CD4-positive, alpha-beta T cell (primary cell): ENCODE results near the gene HELZ2. TPM values are rescaled to one million over a fixed set of nuclear protein-coding genes. Genes with fewer than 3 reads are reported as not detected.

ENCODE experiments used
- ATAC-seq: fragments of 200-7000 bp; cut with Tn5 transposase; one replicate; pipeline ENCODE4 v1.10.0; 2022; ENCODE audit warnings: mild to moderate bottlenecking; ENCODE audit not compliant: poor library complexity
- CTCF ChIA-PET: fragments of 350-600 bp; sonication (Branson Sonifier 250); formaldehyde crosslinking; loops from one replicate; lab custom pipeline; 2021; ENCODE audit warnings: antibody characterized with exemption, inconsistent platforms; lab: Charles Lee
- POLR2A ChIA-PET: fragments of 350-600 bp; sonication (Branson Sonifier 250); formaldehyde crosslinking; loops from one replicate; lab custom pipeline; 2021; ENCODE audit warnings: antibody characterized with exemption, inconsistent platforms; lab: Charles Lee
- DNase-seq, 14 experiments: peaks; one replicate each; pipeline ENCODE4 v3.0.0-alpha.2; 2013 to 2020; ENCODE audit warnings: mixed read lengths in 2 of 14
- H3K27ac ChIP-seq, 2 donors: one replicate each; pipeline versions ENCODE4 v1.5.1 to v1.7.0; 2013; ENCODE audit warnings: low read length in 2 of 2, low read depth in 1 of 2, mild to moderate bottlenecking in 1 of 2
- H3K27me3 ChIP-seq, 2 experiments: 1 replicate in 1 of 2; 2 replicates in 1 of 2; pipeline versions ENCODE4 v1.6.1 to v1.7.0; 2013; ENCODE audit warnings: low read length in 2 of 2, control low read depth in 1 of 2, mild to moderate bottlenecking in 1 of 2, moderate library complexity in 1 of 2; ENCODE audit not compliant: insufficient read depth in 2 of 2, control insufficient read depth in 1 of 2
- H3K36me3 ChIP-seq: one replicate; pipeline ENCODE4 v1.6.1; 2013; ENCODE audit warnings: low read length, control low read depth; ENCODE audit not compliant: insufficient read depth
- H3K4me1 ChIP-seq: one replicate; pipeline ENCODE4 v1.6.1; 2013; ENCODE audit warnings: low read length, control low read depth; ENCODE audit not compliant: insufficient read depth
- H3K4me3 ChIP-seq: one replicate; pipeline ENCODE4 v1.5.1; 2013; ENCODE audit warnings: mild to moderate bottlenecking, low read length, moderate library complexity
- H3K9me3 ChIP-seq, 2 experiments: 1 replicate in 1 of 2; 2 replicates in 1 of 2; pipeline versions ENCODE4 v1.6.1 to v1.7.0; 2013; ENCODE audit warnings: low read length in 2 of 2, mild to moderate bottlenecking in 2 of 2, control low read depth in 1 of 2, moderate library complexity in 1 of 2; ENCODE audit not compliant: control insufficient read depth in 1 of 2, insufficient read depth in 1 of 2
- H3K27ac Mint-ChIP-seq: one replicate; pipeline ENCODE4 v1.8.0; 2020; ENCODE audit warnings: mixed read lengths
- H3K27me3 Mint-ChIP-seq: one replicate; pipeline ENCODE4 v1.8.0; 2021; ENCODE audit warnings: mixed read lengths
- H3K36me3 Mint-ChIP-seq: one replicate; pipeline ENCODE4 v1.8.0; 2021; ENCODE audit warnings: low read depth, mixed read lengths
- H3K4me1 Mint-ChIP-seq: one replicate; pipeline ENCODE4 v1.8.0; 2021; ENCODE audit warnings: low read depth, mixed read lengths
- H3K4me3 Mint-ChIP-seq: one replicate; pipeline ENCODE4 v1.8.0; 2020; ENCODE audit warnings: mild to moderate bottlenecking, mixed read lengths
- H3K9me3 Mint-ChIP-seq: one replicate; pipeline ENCODE4 v1.8.0; 2020; ENCODE audit warnings: mixed read lengths
- intact Hi-C, 2 experiments: fragments of 100-400 bp; cut with DNase I in 1 of 2; cut with micrococcal nuclease in 1 of 2; formaldehyde crosslinking; loops; one replicate each; pipeline versions ENCODE4 v1.15.1 to v1.9.0; 2023 to 2025; cut with DNase I, micrococcal nuclease
- total RNA-seq, 174 experiments: library from RNA in 2 of 174; stranded (reverse) in 2 of 174; gene quantifications; one replicate each; pipeline ENCODE4 v1.2.3 and lab custom pipeline; 2021 to 2026
- TF ChIP-seq, protein P1 (sequence below): fragments of 200-600 bp; IDR thresholded peaks from one replicate; pipeline ENCODE4 v1.8.0; 2022; ENCODE audit warnings: antibody characterized with exemption, mild to moderate bottlenecking

The HELZ2 gene
- total RNA-seq, 2 experiments from 2014 or later: 57.7 to 59.6 TPM

DNA sequence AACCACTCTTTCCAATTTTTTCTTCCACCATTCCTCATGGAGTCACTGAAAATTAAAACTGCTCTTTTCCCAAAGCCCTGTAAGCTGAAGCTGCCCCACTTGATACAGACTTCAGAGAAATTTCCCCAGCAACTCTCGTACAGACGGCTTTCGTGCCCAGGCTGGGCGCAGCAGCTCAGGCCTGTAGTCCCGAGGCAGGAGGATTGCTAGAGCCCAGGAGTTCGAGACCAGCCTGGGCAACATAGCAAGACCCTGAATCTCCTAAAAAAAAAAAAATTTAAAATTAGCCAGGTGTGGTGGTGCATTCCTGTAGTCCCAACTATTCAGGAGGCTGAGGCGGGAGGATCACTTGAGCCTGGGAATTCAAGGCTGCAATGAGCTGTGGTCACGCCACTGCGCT is 46.9 kb downstream of the HELZ2 start:
- ChIA-PET CTCF (interaction anchor here (0.9 kb wide), 1 partner anchor 11 kb away, joined by 3 read pairs; no protein-coding TSS in a partner anchor), POLR2A (interaction anchor here (1.6 kb wide), 1 partner anchor 10 kb away, joined by 3 read pairs; the partner anchor contains the start of gene PTK6)
- Histone ChIP-seq H3K9me3 (peaks cover 0 to 20% of the 10 kb centered on the region in 2 experiments), H3K4me3 (no peak overlapping the region), H3K4me1 (peaks cover 6% of the 10 kb centered on the region), H3K27ac (no peak overlapping the region), H3K27me3 (no peaks in the 10 kb centered on the region), H3K36me3 (peaks cover 15% of the 10 kb centered on the region)
- peaks cover 28% of the 10 kb centered on the region for H3K36me3 Mint-ChIP-seq
- DNase-seq (no peak), ATAC-seq (no peak)
- peak overlapping the region; percentile 23 for H3K4me3 Mint-ChIP-seq
- TF ChIP-seq, protein P1, sequence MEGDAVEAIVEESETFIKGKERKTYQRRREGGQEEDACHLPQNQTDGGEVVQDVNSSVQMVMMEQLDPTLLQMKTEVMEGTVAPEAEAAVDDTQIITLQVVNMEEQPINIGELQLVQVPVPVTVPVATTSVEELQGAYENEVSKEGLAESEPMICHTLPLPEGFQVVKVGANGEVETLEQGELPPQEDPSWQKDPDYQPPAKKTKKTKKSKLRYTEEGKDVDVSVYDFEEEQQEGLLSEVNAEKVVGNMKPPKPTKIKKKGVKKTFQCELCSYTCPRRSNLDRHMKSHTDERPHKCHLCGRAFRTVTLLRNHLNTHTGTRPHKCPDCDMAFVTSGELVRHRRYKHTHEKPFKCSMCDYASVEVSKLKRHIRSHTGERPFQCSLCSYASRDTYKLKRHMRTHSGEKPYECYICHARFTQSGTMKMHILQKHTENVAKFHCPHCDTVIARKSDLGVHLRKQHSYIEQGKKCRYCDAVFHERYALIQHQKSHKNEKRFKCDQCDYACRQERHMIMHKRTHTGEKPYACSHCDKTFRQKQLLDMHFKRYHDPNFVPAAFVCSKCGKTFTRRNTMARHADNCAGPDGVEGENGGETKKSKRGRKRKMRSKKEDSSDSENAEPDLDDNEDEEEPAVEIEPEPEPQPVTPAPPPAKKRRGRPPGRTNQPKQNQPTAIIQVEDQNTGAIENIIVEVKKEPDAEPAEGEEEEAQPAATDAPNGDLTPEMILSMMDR: no peak
- H3K27ac Mint-ChIP-seq: no peak overlapping the region
- H3K27me3 Mint-ChIP-seq: no peaks in the 10 kb centered on the region
- H3K4me1 Mint-ChIP-seq: peaks cover 12% of the 10 kb centered on the region
- H3K9me3 Mint-ChIP-seq: peaks cover 3% of the 10 kb centered on the region
- intact Hi-C loops: no loop called here

DNA sequence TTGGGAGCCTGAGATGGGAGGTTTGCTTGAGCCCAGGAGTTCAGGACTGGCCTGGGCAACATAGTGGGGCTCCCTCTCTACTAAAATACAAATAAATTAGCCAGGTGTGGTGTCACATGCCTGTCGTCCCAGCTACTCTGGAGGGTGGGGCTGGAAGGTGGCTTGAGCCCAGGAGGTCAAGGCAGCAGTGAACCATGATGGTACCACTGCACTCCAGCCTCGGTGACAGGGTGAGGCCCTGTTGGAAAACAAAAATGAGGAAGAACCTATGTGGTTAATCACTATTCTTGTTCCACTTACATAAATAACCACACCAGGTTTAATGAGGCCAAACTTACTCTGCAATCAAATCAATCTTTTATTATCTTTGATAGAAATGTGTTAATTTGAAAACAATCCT is 48.1 kb downstream of the HELZ2 start:
- TF ChIP-seq, protein P1: no peak
- Mint-ChIP-seq H3K9me3 (peaks cover 3% of the 10 kb centered on the region), H3K4me1 (peaks cover 9% of the 10 kb centered on the region), H3K36me3 (peaks cover 29% of the 10 kb centered on the region), H3K4me3 (peak overlapping the region; percentile 25), H3K27me3 (no peaks in the 10 kb centered on the region), H3K27ac (no peak overlapping the region)
- CTCF ChIA-PET: no interaction called here
- POLR2A ChIA-PET: no interaction called here
- no peak for ATAC-seq
- Histone ChIP-seq H3K4me3 (no peak overlapping the region), H3K9me3 (peaks cover 0 to 20% of the 10 kb centered on the region in 2 experiments), H3K27ac (no peak overlapping the region), H3K36me3 (peaks cover 23% of the 10 kb centered on the region), H3K4me1 (peaks cover 17% of the 10 kb centered on the region), H3K27me3 (no peaks in the 10 kb centered on the region)
- no peak for DNase-seq
- intact Hi-C loops: no loop called here

DNA sequence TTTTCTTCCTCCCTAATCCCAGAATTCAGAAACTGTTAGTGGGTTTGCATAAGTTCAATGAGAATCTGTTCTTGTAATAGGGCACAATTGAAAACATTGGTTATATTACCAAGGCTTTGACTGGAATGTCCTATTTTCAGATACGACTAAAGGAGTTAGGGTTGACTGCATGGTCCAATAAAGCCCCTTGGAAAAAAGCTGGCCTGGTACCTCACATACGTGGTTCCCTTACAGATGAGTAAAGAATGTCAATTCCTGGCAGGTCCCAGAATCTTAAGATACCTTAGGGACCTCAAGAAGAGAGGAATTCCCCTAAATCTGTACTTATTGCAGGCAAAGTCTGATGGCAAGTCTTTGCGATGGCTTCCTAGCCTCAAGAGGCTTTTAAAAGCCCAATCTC is 48.9 kb downstream of the HELZ2 start:
- peaks cover 9% of the 10 kb centered on the region for H3K4me1 Mint-ChIP-seq
- peaks cover 18% of the 10 kb centered on the region for H3K4me1 ChIP-seq
- POLR2A ChIA-PET: no interaction called here

More for the DNA sequence above, 48.9 kb downstream of the HELZ2 start:
- H3K4me3 ChIP-seq: no peak overlapping the region
- Mint-ChIP-seq H3K27ac (peak overlapping the region; percentile 52), H3K36me3 (peaks cover 29% of the 10 kb centered on the region), H3K9me3 (peaks cover 3% of the 10 kb centered on the region), H3K27me3 (no peaks in the 10 kb centered on the region), H3K4me3 (peak overlapping the region; percentile 34)
- intact Hi-C loops: no loop called here
- peaks cover 23% of the 10 kb centered on the region for H3K36me3 ChIP-seq
- CTCF ChIA-PET: no interaction called here
- ATAC-seq: no peak
- no peak overlapping the region for H3K27ac ChIP-seq
- TF ChIP-seq, protein P1: no peak
- DNase-seq: no peak
- H3K27me3 ChIP-seq: no peaks in the 10 kb centered on the region
- H3K9me3 ChIP-seq: peaks cover 0 to 15% of the 10 kb centered on the region in 2 experiments

Other genes with a start within 250 kb of the HELZ2 start
- gene CHRNA4, start 212.9 kb downstream of the HELZ2 start, total RNA-seq: not detected
- not detected for gene KCNQ2, start 101.6 kb downstream of the HELZ2 start, total RNA-seq
- gene EEF1A2, start 75.2 kb downstream of the HELZ2 start, total RNA-seq: 1 to 10 TPM in 1 of 2 experiments, under 1 TPM in 1; 0.92 to 1.1 TPM
- gene PPDPF, start 53.5 kb downstream of the HELZ2 start, total RNA-seq: 100 to 1,000 TPM; 249 to 251 TPM
- under 1 TPM; 0.19 to 0.22 TPM for gene PTK6, start 36.9 kb downstream of the HELZ2 start, total RNA-seq
- not detected for gene SRMS, start 26.5 kb downstream of the HELZ2 start, total RNA-seq
- gene FNDC11, start 20.1 kb downstream of the HELZ2 start, total RNA-seq: 1 to 10 TPM; 1.7 to 1.8 TPM
- 10 to 100 TPM; 32.9 to 34.0 TPM for gene GMEB2, start 52.9 kb upstream of the HELZ2 start, total RNA-seq
- gene STMN3, start 79.2 kb upstream of the HELZ2 start, total RNA-seq: 100 to 1,000 TPM; 122 to 127 TPM
- gene RTEL1, start 84.1 kb upstream of the HELZ2 start, total RNA-seq: 10 to 100 TPM; 25.5 to 27.6 TPM
- 1 to 10 TPM; 2.5 to 2.6 TPM for gene TNFRSF6B, start 122.4 kb upstream of the HELZ2 start, total RNA-seq
- gene ARFRP1, start 133.7 kb upstream of the HELZ2 start, total RNA-seq: 10 to 100 TPM; 34.5 to 35.7 TPM
- gene ZGPAT, start 133.8 kb upstream of the HELZ2 start, total RNA-seq: 10 to 100 TPM; 28.2 to 33.4 TPM
- 100 to 1,000 TPM; 149 to 165 TPM for gene LIME1, start 162.4 kb upstream of the HELZ2 start, total RNA-seq
- 100 to 1,000 TPM; 123 to 125 TPM for gene SLC2A4RG, start 165.5 kb upstream of the HELZ2 start, total RNA-seq